Stimulated activated CD4-positive, alpha-beta T cell treated with anti-CD3 and anti-CD28 coated beads, Interleukin-1b, Interleukin-23, amount 100 ng/mL, for 24 hours (primary cell): ENCODE data around the gene ERG28.
A peak's percentile ranks its signal among the peaks of the same experiment; 100 is the strongest.

Experiments
- DNase-seq, 4 experiments: peaks; one replicate each; pipeline ENCODE4 v3.0.0-alpha.2; 2020; ENCODE audit warnings: low read depth in 4 of 4, low spot score in 1 of 4

The ERG28 gene

DNA sequence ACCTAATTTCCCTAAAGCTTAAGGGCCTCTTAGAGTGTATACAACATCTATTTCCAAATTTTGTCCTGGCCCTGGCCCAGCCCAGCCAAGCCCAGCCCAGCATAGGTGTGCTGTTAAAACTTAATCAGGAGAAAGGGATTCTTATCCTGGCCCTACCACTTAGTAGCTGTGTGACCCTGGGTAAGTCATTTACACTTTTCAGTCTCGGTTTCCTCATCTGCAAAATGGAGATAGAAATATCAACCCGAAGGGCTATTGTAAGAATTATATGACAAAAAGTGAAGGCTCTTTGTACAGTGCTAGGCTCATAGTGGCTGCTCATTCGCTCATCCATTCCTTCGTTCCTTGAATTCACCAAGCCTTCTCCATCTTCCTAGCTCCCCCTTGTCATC lies 442 bp downstream of the ERG28 start:
- no peak for DNase-seq

DNA sequence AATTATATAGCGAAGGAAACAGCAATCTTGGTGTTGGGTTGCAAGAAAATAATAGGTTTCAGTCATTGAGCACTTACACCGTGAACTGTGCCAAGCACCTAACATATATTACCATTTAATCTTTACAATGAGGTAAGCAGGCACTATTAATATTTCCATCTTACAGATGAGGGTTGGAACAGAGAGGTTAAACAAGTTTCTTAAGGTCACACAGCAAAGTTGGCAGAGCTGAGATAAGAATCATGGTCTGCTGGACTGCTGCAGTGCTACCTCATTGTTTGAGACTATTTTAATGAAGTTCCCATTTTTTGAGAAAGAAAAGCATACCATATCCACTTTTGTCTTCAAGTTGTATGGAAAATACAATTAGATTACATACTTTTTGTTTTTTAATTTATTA lies 1.7 kb downstream of the ERG28 start:
- DNase-seq = no peak

GRCh38 chr14:75657331-75657730 lies 3.3 kb downstream of the ERG28 start:
- no peak for DNase-seq

- no peak for DNase-seq
Measured at GRCh38 chr14:75655235-75655634, 5.4 kb downstream of the ERG28 start.

DNA sequence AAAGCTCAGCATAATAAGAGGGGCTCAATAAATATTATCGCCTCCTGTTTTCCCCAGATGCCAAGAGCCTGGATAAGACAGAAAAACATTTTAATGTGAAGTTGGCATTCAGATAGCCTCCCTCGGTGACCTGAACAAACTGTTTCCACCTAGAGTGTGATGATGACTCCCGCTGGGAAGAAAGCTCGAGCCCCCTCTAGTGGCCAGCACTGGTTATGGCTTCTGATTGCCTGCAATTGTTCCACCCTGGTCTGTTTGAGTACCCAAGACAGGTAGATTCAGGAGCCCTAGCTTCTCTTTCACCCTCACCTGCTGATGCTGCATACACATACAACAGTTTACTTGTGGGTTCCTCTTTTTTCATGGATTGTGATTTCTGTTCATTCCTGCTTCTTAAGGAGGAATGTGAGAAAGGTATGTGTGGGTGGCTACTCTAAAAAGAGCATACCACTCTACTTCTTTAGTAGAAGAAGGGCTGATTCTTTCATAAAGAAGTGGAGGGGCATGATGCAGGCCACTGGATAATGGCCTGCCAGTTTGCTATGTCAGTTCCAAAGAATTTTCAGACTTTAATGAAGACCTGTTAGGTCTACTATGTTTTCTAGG lies 6.4 kb downstream of the ERG28 start:
- DNase-seq = peak; percentile 73 to 77 (median 76)

DNA sequence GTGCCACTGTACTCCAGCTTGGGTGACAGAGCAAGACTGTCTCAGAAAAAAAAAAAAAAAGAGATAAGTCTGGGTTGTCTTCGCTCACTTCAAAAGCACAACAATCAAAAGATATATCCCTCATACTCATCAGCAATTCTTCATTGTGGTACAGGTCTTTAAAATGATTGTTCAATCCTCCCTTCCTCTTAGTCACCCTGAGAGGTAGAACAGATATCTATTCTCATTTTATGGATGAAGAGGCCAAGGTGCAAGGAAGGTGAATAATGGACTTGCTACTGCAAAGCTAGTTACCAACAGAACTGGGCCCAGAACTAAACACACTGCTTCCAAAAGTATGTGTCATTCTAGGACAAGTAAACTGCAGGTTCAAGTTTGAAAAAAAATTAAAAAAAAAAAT lies 7.1 kb downstream of the ERG28 start:
- DNase-seq = no peak

GRCh38 chr14:75650253-75651058 lies 10.2 kb downstream of the ERG28 start:
- DNase-seq = no peak

DNA sequence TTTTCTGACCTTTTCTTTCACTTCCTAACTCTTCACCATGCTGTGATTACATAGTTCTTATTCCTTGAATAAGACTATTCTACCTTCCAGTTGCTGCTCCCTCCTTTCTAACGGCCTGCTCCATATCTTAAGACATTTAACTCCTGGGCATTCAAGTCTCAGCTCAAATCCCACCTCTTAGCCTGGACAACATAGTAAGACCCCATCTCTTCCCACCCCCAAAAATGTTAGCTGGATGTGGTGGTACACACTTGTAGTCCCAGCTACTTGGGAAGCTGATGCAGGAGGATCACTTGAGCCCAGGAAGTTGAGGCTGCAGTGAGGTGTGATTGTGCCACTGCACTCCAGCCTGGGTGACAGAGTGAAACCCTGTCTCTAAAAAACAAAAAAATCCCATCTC lies 10.9 kb downstream of the ERG28 start:
- no peak for DNase-seq

DNA sequence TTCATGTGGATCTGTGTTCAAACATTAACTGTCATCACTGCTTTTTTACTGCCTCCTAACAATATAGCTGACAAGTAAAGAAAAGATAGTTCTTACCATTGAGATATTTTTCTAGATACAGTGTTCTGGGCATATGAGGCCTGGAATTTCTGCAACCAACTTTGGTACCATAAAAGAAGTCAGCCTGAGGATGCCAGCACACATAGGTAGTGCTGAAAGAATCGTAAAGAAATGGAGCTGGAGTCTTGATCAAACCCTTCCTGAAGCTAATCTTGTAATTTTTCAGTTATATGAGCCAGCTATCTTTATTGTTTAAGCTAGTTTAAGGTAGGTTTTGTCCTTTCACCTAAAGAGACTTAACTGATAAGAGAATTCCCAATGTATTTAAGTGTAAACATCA lies 11.3 kb downstream of the ERG28 start:
- no peak for DNase-seq

- no peak for DNase-seq
Measured at GRCh38 chr14:75648066-75648838, 12.4 kb downstream of the ERG28 start.

DNA sequence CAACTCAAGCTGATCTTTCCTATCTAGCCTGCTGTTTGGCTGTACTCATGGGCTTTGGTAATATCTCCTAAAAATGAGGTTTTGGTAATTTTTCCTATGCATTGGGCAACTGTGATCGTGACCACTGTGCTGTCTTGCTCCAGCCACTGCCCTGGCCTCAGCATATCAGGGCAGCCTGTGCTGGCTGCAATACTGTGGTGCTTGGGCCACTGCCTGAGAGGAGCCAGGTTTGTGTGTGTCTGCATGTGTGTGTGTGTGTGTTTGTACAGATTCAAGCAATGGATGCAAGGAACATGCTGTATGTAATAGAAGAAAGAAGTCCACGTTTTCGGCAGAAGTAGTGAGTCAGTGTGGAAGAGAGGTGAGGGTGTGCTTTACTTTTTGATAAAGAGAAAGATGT lies 13.0 kb downstream of the ERG28 start:
- no peak for DNase-seq

DNA sequence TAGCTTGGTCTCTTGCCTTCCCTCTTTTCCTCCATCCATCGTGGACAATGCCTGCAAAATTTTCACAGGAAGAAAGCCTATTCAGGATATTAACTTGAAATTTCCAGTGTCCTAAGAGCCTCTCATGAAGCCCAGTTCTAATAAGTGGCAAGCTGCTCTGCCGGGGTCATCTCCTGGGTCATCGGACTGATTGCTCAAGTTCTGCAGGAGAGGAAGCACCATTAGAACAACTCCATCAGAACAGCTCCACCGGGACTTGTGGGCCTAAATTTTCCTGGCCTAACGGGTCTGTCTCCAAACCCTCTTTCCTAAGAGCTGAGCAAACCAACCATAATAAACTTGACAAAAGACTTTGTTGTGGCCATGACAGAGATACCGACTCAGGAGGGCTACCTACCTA lies 13.9 kb downstream of the ERG28 start:
- no peak for DNase-seq

GRCh38 chr14:75645056-75645455 lies 15.6 kb downstream of the ERG28 start:
- no peak for DNase-seq

GRCh38 chr14:75643985-75644384 lies 16.7 kb downstream of the ERG28 start:
- no peak for DNase-seq

DNA sequence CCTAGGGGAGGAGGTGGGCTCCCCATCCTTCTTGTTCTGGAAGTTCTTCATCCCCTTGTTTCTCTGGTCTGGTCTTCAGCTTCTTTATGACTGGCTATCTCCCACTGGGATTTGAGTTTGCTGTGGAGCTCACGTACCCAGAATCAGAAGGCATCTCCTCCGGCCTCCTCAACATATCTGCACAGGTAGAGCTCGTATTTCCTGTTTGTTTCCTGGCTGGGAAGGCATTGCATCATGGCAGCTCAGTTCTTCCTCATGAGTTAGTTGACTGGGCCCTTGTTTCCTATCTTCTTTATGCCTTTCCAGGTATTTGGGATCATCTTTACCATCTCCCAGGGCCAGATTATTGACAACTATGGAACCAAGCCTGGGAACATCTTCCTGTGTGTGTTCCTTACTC lies 19.8 kb downstream of the ERG28 start:
- DNase-seq = no peak

DNA sequence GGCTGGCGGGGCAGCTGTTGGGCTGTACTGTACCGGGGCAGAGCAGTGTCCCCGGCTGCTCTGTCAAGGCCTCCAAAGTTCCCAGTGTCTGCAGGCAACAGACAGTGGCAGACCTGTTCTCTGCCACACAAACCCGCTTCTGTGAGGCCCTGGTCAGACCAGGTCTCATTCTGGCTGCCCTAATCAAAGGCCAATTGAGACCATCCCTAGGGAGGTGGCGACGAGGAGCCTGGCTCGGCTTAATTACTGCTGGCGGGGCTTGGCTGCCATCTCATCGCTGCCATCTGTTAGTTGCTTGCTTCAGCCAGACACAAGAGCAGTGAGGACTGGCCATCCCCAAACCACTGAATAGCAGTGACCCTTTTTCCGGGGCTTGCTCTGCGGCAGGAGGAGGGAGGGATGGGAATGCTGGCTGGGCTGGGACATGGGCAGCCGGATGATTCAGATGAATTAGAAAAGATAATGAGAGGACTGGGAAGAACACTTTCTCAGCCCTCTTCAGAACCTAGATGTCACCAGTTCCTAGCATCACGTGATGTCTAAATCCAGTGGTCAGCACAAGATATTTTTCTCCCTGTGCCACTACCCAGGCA lies 24.5 kb downstream of the ERG28 start:
- DNase-seq = no peak

DNA sequence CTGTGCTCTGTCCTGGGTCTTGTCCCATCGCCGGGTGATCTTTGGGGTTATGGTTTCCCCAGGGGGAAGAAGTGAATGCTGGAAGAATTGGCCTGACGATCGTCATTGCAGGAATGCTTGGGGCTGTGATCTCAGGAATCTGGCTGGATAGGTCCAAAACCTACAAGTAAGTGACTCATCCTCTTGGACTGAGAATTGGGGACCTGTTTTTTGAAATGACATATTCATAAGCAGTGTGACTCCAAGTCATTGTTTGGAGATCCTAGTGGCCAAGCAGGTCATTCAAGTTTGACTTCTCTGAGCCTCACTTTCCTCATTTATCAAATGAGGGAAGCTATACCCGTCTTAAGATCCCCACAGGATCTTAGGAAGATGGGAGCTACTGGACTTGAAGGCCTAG lies 25.8 kb downstream of the ERG28 start:
- no peak for DNase-seq

DNA sequence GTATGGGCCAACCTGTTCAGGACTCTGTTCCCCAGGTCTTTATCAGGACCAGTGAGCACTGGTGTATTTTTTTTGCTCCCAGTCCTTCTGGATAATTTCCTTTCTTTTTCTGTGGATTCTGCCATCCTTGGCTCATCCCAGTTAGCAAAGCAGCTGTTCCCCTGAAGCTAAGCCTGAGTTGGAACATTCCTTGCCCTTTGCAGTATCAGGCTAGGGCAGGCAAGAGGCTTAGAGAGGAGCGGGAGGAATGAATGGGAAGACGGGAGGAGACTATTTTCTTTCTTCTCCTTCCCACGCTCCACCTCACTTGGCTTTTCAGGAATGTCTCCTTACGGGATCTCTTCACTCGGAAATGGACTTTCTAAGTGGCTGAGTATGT lies 29.2 kb downstream of the ERG28 start:
- no peak for DNase-seq

DNA sequence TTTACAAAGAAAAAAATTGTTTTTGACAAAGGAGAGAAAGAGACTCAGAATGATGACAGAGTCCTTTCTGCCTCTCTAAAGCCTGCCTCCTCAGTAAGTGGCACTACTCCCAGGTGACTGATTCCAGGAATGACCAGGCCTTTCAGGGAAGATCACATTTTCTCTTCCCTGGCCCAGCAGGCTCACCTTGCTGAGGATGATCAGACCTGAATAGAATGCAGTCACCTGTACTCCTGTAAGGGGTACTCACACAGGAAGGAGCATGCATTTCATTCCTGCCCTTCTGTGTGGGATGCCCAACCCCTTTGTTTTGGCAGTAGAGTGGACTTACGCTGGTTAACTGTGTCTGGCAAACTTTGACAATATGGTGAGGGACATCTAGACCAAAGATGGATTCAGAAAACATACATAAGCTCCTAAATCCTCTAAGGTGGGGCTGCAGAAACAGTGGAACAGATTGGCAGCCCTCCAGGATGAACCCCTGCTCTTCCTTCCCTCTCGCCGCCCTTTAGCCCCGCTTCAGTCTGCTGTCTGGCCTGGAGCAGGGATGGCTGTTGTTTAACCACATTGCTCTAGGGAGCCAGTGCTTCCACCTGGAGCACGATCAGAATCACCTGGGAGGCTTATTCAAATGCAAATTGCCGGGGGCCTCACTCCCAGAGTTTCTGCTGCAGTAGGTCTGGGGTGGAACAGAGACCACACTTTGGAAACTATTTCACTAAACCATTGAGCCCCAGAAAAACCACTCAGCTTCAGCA lies 29.8 kb downstream of the ERG28 start:
- DNase-seq = no peak

- DNase-seq = no peak
Measured at GRCh38 chr14:75628816-75629215, 31.9 kb downstream of the ERG28 start.

DNA sequence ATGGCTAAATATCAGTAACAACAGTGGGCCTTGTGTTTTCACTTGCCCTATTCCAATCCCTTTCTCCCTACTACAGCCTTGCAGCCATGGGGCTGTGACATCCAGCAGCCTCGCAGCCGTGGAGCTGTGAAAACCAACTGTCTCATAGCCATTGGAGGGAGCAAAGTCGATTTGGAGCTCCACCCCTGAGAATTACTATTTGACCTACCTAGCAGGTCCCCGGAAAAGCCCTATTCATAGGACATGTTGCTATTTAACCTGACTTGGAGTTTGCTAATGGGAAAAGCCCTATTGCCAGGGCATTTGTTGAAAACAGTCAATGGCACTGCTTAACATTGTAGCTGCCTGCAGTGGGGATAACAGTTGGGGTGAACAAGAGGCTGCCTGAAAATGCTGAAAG lies 33.3 kb downstream of the ERG28 start:
- DNase-seq = no peak
